Pancreas (tissue), 10 donors: ENCODE data around the gene GRID1. TPM values are rescaled to one million over a fixed set of nuclear protein-coding genes. Genes with fewer than 3 reads are reported as not detected.

Source experiments
- ATAC-seq, 4 donors: fragments of 200-7000 bp; cut with Tn5 transposase; one replicate each; pipeline versions ENCODE4 v1.8.0 to v1.9.1; 2020; ENCODE audit warnings: mild to moderate bottlenecking in 4 of 4, moderate library complexity in 4 of 4
- DNase-seq, 6 donors: peaks; one replicate each; pipeline ENCODE4 v3.0.0-alpha.2; 2020
- FAIRE-seq: peaks from 2 replicates; lab custom pipeline; 2012; peaks lifted over from hg19 to GRCh38; lab: Jason Lieb, UNC
- H3K27ac ChIP-seq, 4 donors: fragments of 200-600 bp; sonication (generic); 1 replicate in 3 of 4; 2 replicates in 1 of 4; pipeline versions ENCODE4 v1.5.0 to v1.8.0; 2020
- H3K27me3 ChIP-seq, 4 donors: fragments of 200-600 bp; one replicate each; pipeline ENCODE4 v1.8.0; 2021
- H3K36me3 ChIP-seq, 3 donors: fragments of 200-600 bp; sonication (generic) in 1 of 3; one replicate each; pipeline versions ENCODE4 v1.5.0 to v1.8.0; 2020 to 2021
- H3K4me1 ChIP-seq, 3 donors: fragments of 200-600 bp; one replicate each; pipeline ENCODE4 v1.8.0; 2021
- H3K4me3 ChIP-seq, 4 donors: fragments of 200-600 bp; sonication (generic) in 2 of 4; one replicate each; pipeline versions ENCODE4 v1.5.0 to v1.8.0; 2020 to 2021
- H3K9me3 ChIP-seq, 4 donors: fragments of 200-600 bp; one replicate each; pipeline ENCODE4 v1.8.0; 2021
- WGBS, 2 donors: extraction: QIAGEN DNeasy Blood & Tissue Kit; methylation state at CpG; one replicate each; pipeline ENCODE4 v1.1.7; 2013; 5-methylcytosine and 5-hydroxymethylcytosine counted together
- intact Hi-C, 3 donors: fragments of 100-400 bp; cut with DNase I; formaldehyde crosslinking; loops; one replicate each; pipeline versions ENCODE4 v1.11.1 to v1.14.2; 2022
- polyA plus RNA-seq, 2 donors: library from polyadenylated mRNA; stranded (reverse); fragments of 200-250 nt; gene quantifications; one replicate each; pipeline ENCODE4 v1.2.3, GENCODE V29; 2013
- total RNA-seq, 6 donors: library from RNA; stranded (reverse); fragmentation: NEBNext Ultra II Directional in 4 of 6; extraction: Animal tissue kit (Norgen Biotek cat#: 25700) in 4 of 6; gene quantifications; one replicate each; pipeline versions ENCODE4 v1.2.1 to v1.2.4, GENCODE V29; 2021 to 2023
- TF ChIP-seq, protein P1 (sequence below), 4 donors: fragments of 200-600 bp; sonication (generic) in 3 of 4; IDR thresholded peaks; one replicate each; pipeline versions ENCODE4 v1.5.0 to v1.8.0; 2021; ENCODE audit warnings: antibody characterized with exemption in 4 of 4
- donor health status: healthy with polysubstance abuse.
- donor health status: DM: no; HTN: no; CAD: no; lungs with moderate emphysema.
- donor health status: DM: no; HTN: no; CAD: no.
- donor health status: control.
- donor health status: control.
- donor health status: Bipolar disorder and iron deficiency.
- donor health status: DM: yes; HTN: yes; CAD: no.
- donor health status: DM: no; HTN: no; CAD: no.
- donor health status: DM: no; HTN: no; CAD: no.
- donor health status: DM: yes; HTN: yes; CAD: no.

The GRID1 gene
- total and polyA plus RNA-seq, 8 donors, result 0.05 to 1.5 (median 0.91) TPM

DNA sequence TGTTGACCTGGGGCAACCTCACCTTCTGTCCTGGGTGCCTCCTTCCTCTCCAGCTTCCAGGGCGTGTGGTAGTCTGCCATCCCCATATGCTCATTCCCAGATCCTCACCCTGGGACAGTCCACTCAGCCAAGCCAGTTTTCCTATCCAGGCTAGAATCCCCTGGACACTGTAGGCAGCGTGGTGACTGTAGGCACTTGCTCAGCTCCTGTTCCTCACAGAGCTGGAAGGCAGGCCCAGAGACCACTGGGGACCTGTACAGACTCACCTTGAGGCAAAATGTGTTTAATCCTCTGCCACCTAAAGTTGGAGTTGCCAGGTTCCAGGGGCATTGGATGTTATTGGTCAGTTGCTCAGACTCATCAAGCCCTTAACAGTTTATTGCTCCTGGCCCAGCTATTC, 2.4 kb upstream of the GRID1 start:
- 86 to 97% methylated on average over 2 of the region's 2 CpGs for WGBS, 2 donors
- intact Hi-C loops, result no loop called here
- DNase-seq, result peak in 1 of 6 donors; percentile 25

GRCh38 chr10:86368046-86368445, 1.5 kb upstream of the GRID1 start:
- H3K36me3 ChIP-seq, result no peaks in the 10 kb centered on the region
- FAIRE-seq, result no peak
- no peak for ATAC-seq
- peaks cover 0 to 7% (median 3%) of the 10 kb centered on the region in 4 donors for H3K27me3 ChIP-seq
- 88 to 94% methylated on average over 1 of the region's 1 CpG for WGBS, 2 donors
- peaks cover 0 to 6% (median 0%) of the 10 kb centered on the region in 3 donors for H3K4me1 ChIP-seq
- H3K27ac ChIP-seq, result no peak overlapping the region
- H3K9me3 ChIP-seq, result no peaks in the 10 kb centered on the region
- TF ChIP-seq, protein P1, sequence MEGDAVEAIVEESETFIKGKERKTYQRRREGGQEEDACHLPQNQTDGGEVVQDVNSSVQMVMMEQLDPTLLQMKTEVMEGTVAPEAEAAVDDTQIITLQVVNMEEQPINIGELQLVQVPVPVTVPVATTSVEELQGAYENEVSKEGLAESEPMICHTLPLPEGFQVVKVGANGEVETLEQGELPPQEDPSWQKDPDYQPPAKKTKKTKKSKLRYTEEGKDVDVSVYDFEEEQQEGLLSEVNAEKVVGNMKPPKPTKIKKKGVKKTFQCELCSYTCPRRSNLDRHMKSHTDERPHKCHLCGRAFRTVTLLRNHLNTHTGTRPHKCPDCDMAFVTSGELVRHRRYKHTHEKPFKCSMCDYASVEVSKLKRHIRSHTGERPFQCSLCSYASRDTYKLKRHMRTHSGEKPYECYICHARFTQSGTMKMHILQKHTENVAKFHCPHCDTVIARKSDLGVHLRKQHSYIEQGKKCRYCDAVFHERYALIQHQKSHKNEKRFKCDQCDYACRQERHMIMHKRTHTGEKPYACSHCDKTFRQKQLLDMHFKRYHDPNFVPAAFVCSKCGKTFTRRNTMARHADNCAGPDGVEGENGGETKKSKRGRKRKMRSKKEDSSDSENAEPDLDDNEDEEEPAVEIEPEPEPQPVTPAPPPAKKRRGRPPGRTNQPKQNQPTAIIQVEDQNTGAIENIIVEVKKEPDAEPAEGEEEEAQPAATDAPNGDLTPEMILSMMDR (IDR thresholded peaks at IDR 0.05), result no peak
- H3K4me3 ChIP-seq, result no peak overlapping the region
- DNase-seq, result peak in 1 of 6 donors; percentile 20
- intact Hi-C loops, result no loop called here

More for the DNA sequence above, 2.4 kb upstream of the GRID1 start:
- ATAC-seq (no peak), FAIRE-seq (no peak)
- TF ChIP-seq, protein P1 (IDR thresholded peaks at IDR 0.05), result no peak
- Histone ChIP-seq H3K4me1 (peaks cover 0 to 6% (median 0%) of the 10 kb centered on the region in 3 donors), H3K27me3 (peaks cover 0 to 7% (median 3%) of the 10 kb centered on the region in 4 donors), H3K4me3 (no peak overlapping the region), H3K27ac (no peak overlapping the region), H3K9me3 (no peaks in the 10 kb centered on the region), H3K36me3 (no peaks in the 10 kb centered on the region)

- ATAC-seq (peak in 1 of 4 donors; percentile 5), FAIRE-seq (no peak)
- peaks cover 0 to 7% (median 3%) of the 10 kb centered on the region in 4 donors for H3K27me3 ChIP-seq
Measured at GRCh38 chr10:86367152-86367951, 757 bp upstream of the GRID1 start.

GRCh38 chr10:86366902-86367151, 232 bp upstream of the GRID1 start:
- FAIRE-seq (no peak), DNase-seq (peak in 1 of 6 donors; percentile 77), ATAC-seq (peak in 1 of 4 donors; percentile 55)
- H3K9me3 ChIP-seq, result no peaks in the 10 kb centered on the region
- WGBS, 2 donors, result 0 to 1% methylated on average over 23 to 38 of the region's 38 CpGs
- H3K27ac ChIP-seq, result no peak overlapping the region
- TF ChIP-seq, protein P1 (IDR thresholded peaks at IDR 0.05), result no peak
- peaks cover 0 to 7% (median 3%) of the 10 kb centered on the region in 4 donors for H3K27me3 ChIP-seq
- no peaks in the 10 kb centered on the region for H3K36me3 ChIP-seq
- intact Hi-C loops, result no loop called here
- H3K4me1 ChIP-seq, result peaks cover 0 to 6% (median 0%) of the 10 kb centered on the region in 3 donors
- H3K4me3 ChIP-seq, result peak overlapping the region; percentile 18 to 61 (median 48)

More at GRCh38 chr10:86367152-86367951, 757 bp upstream of the GRID1 start:
- intact Hi-C loops, result no loop called here
- Histone ChIP-seq H3K4me1 (peaks cover 0 to 6% (median 0%) of the 10 kb centered on the region in 3 donors), H3K27ac (no peak overlapping the region), H3K4me3 (peak overlapping the region; percentile 18 to 61 (median 48)), H3K9me3 (no peaks in the 10 kb centered on the region), H3K36me3 (no peaks in the 10 kb centered on the region)
- WGBS, 2 donors, result 18 to 20% methylated on average over 54 to 62 of the region's 62 CpGs
- TF ChIP-seq, protein P1 (IDR thresholded peaks at IDR 0.05), result no peak
- DNase-seq, result peak in 2 of 6 donors; percentile 15 to 61
